HCEC 1CT (cell line): ENCODE results near the gene MEAK7.
"Not testable (repeated sequence)": the region's sequence is repeated elsewhere in the genome, so short reads cannot be mapped to it uniquely, and the experiment has no call there.

Experiments used
- DNase-seq: peaks from one replicate; pipeline ENCODE4 v3.0.0-alpha.2; 2017

The MEAK7 gene

DNA sequence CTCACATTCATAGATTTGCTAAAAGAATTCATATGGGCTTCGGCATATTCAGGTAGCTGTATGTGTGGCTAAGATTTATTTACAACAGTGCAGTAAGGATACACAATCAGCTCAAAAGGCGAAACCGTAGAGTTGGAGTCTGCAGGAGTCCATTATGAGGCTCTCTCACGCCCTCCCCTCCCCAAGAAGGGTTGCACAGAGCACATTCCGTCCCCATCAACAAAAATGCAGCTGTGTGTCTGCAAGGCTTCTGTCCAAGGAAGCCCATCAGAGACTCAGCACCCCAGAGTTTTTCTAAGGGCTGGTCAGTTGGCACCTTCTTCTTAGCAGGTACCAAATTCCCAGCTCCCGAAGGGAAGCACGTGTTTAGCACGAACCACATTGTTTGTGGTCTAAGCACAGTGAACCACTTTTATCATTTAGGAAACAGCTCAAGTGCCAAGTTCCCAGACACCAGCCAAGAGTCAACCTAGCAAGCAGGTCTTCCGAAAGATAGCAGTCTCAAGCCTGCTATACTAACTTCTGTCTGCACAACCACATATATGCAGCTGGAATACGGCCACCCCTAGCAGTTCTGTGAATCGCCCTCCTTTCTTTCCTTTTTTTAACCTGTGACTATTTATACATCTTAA, 28.5 kb upstream of the MEAK7 start:
- DNase-seq: no peak

DNA sequence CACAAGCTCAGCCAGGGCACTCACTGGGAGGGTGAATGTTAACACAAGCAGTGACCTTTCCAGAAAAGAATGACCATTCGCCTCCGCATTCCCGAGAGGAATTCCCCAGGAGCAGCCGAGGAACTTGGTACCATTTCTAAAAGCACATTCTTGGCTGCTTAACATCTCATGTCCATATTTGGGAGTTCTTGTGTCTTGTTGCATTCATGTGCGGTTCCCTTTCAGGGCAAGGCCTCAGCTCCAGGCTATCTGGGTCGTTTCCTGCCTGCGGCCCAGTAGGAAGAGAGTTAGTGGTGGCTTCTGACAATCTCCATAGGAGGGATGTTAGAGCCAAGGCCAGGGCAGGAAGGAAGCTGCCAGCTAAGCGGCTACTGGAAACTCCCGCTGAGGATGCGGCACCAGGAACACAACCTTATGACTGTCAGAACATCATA, 27.8 kb upstream of the MEAK7 start:
- peak; percentile 98 for DNase-seq

DNA sequence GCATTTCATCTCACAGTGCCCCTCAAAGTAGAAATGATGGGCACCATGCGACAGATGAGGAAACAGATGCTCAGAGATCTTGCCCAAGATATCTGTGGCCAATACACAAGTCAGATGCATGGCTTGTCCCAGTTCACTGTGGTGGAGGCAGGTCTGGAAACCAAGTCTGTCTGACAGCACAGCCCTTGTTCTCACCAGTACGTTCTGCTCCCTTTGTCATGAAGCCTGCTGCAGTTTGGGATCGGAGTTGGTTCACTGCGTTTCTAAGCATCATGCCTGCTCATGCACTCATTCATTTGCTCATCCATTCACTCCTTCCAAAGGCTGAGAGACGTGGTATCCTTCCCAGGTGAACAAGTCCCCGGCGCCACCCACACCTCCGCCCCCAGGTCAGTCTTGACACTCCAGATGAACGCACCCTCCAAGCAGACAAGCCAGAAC, 27.2 kb upstream of the MEAK7 start:
- no peak for DNase-seq

DNA sequence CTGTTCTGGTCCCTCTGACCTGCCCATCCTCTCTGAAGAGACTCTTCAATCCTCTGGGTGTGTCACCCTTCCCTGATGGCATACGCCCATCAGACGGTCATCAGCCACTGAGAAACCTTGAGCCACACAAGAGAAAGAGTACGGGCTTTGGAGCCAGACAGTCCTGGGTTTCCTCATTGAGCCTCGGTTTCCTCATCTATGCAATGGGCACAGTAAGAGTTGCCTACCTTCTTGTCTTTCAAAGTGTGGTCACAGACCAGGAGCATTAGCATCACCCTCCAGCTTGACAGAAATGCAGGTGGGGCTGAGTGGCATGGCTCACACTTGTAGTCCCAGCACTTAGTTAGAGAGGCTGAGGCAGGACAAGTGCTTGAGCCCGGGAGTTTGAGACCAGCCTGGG, 26.1 kb upstream of the MEAK7 start:
- DNase-seq: no peak

DNA sequence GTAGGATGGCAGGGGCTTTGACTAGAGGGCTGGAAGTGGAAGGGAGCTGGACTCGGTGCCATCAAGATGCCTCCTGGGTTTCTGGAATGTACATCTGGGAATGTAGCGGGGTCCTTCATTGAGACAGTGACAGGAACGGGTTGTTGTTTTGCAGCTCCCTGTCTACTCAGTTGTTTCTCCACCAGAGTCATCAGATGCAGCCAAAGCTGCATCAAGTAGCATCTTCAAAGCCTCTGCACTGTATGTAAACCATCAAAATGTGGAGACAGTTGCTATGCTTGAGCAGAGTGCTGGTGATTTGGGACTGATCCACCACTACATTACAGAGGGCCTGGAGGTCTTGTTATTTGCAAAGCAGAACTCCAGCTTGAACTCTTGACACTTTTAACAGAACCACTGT, 25.1 kb upstream of the MEAK7 start:
- DNase-seq: no peak

DNA sequence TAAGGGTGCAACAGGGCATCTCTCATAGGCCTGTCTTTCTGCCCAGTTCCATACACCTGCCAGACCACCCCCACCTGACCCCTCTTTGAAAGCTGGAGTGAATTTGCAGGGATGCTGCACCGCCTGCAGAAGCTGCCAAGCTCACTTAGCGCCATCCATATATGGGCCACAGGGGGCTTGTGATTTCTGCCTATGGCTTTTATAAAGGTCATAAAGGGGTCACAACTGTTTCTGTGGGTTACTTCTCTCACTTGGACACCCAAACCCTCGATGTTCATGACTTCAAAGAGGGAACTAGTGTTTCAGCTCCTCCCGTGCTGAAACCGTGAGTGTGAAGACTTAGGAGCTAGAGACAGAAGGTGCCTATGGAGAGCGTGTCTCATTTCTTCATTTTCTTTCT, 23.9 kb upstream of the MEAK7 start:
- DNase-seq: no peak

DNA sequence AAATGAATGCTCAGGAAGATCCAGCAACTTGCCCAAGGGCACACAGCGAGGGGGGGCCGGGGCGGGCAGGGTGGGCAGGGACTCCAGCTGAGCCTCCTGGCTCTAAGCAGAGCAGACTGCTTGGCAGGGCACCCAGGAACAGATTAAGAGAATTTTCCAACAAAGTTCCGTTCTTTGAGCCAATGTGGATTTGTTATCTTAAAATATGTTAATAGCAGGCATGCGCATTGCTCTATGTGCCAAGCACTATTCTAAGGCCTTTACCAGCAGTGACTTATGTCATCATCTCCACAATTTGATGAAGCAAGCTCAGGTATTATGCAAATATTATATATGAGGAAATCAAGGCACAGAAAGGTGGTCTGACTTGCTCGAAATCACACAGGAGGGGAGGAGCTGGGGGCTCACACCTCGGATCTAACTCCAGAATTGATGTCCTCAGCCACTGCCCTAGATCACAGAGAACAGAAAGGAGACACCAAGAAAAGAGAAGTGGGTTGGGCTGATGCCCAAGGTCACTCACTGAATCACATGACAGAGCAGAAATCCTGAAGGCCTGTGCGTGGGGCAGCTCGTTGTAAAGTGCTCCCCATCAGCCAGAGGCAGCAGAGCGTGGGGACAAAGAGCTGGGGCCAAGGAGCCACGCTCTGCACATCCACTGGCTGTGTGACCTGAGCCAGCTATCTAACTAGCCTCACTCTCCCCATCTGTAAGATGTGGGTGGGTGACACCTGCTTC, 23.2 kb upstream of the MEAK7 start:
- no peak for DNase-seq

DNA sequence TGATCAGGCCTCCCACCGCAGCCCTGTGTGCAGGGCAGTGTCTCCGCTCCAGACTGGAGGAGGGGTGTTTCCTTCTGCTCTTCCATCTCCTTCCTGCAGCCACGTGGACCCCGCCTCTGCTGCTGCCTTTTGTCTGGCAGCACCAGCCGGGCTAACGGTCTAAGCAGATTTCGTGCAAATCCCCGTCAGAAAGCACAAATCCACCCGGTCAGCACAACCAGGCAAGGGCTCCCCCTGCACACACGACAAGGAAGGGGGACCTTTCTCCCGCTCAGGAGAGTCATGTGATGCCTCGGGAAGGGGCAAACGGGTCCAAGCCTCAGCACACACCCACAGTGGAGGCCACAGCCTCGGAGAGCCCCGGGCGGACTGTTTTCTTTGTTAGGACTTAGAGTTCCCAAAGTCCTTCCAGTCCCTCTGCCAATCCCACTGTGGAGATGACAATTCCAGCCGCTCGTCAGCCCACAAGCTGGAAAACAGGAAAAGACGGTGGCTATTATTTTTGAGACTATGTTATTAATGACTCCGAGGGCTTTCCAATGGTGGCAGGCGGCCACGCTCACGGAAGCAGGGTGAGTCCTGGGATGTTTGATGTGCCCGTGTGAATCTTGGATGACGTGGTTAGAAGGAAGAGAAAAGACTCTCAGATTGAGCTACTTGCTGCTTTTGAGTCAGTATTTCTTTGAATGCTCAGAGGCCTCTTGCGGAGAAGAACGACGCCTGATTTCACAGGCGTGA, 22.5 kb upstream of the MEAK7 start:
- DNase-seq: no peak

DNA sequence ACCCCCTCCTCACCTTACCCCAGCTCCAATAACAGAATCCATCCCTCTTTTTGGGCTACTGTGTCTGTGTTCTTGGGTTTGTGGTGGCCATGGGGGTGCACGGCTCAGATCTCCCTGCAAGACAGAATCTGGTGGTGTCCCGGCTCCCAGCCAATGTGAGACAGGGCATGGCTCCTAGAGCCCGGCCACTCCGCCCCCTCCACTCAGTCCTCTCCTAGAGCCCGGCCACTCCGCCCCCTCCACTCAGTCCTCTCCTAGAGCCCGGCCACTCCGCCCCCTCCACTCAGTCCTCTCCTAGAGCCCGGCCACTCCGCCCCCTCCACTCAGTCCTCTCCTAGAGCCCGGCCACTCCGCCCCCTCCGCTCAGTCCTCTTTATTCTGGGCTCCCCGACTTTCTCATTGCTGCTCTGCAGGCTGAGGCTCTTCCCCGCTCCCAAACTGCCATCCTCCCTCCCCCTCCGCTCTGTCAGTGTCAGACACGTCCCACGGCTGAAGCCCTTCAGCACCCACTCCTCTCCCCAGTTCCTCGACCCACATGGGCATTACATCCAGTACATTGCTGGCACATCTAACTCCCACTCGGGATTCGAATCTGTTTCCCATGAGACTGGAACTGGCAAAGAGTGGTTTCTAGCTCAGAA, 20.6 kb upstream of the MEAK7 start:
- not testable (repeated sequence) for DNase-seq

DNA sequence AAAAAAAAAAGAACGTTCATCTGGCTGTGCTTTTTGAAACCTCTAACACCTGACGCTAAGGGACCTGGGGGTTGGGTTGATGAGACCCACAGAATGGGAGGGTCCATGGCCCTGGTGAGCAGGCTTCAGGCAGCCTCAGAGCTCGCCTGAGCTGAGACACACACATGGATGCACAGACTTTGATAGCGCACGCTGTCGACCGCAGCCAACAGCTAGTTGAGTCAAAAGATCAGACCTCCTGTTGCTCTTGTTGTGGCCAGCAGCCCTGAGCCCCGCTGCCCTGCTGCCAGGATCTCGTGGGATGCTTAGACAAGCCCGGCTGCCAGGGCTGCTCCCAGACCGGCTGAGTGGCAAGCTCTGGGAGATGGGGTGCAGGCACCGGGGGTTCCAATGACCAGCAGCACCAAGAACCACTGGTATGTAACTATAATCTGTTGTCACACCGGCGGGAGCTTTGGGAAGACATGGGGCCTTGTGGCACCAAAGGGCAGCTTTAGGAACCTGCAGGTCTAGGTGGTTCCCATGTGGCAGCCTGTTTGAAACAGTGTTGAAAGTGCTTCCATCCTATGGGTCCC, 20.0 kb upstream of the MEAK7 start:
- DNase-seq: no peak

DNA sequence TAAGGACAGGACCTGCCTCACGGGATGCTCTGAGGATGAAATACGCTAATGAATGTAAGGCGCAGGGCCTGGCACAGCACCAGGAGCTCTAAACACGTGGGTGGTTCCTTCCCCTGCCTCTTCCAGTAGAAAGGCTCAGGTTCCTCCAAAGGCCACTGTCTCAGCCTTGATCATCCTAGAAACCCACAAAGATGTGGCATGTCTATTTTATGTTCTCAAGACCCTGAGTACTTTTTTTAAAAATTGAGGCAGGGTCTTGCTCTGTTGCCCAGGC, 17.0 kb upstream of the MEAK7 start:
- DNase-seq: no peak

DNA sequence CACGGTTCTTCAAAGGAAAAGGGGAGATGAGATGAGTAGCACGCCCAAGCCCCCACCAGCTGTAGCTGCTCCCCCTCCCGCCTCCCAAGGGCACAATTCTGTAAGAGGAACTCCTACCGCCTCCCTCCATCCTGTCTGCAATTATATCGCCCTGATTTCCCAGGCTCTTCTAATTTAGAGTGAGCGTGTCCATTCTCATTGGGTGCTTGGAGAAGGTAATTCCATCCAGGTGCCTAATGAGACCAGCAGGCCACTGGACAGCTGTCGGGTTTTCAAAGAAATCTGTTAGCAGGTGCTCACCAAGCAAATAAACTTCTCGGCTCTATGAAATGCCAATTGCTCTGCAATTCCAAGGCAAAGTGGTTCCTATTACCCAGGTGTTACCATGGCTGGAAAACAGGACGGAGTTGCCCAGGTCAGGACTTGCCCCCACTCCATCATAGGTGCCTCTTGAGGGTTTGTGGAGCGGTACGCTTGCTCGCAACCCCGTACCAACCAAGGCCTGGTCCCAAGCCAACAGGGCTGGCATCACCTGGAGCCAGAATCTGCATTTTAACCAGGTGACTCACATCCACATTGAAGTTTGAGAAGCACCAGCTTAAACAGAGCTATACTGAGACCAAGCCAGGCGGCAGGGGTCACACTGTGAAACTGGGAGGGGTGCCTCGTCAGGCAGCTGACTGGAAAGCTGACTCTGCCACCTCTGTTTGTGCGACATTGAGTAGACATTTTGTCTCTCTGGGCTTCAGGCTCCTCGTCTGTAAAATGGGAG, 16.5 kb upstream of the MEAK7 start:
- no peak for DNase-seq

DNA sequence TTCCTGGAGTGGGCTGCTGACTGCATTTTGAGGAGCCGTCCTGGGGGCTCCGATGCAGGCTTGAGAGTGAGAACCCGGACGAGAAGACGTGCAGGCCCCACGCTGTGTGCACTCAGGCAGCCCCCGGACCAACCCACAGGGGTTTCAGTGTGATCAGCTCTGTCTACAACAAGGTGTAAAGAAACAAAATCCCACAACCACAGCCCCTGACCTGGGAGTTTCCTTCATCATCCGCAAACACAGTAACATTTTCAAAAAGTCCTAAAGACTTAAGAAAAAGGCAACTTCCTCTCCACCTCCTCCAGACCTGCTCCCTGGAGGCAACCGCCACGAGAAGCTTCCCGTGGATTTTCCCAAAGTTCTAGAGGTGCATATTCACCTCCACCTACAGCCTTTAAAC, 15.4 kb upstream of the MEAK7 start:
- no peak for DNase-seq

DNA sequence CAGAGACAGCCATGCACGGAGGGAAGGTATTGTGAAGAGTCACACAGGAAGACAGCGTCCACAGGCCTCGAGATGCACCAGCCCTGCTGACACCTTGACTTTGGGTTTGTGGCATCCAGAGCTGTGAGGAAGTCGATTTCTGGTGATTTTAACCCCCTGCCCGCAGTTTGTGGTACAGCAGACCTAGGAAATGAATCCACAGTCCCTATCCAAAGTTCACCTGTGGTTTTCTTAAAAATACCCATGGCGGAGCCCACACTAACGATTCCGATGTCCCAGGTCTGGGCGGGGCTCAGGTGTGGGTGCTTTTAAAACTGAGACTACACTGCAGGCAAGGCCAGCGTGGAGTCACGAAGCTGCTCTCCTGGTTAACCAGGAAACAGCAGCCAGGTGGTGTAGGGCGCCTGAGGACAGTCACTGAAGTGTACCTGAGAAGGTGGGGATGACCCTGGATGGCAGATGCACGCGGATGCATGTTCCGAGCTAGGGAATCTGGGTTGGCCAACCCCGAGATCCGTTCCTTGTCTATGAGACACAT, 14.4 kb upstream of the MEAK7 start:
- no peak for DNase-seq

DNA sequence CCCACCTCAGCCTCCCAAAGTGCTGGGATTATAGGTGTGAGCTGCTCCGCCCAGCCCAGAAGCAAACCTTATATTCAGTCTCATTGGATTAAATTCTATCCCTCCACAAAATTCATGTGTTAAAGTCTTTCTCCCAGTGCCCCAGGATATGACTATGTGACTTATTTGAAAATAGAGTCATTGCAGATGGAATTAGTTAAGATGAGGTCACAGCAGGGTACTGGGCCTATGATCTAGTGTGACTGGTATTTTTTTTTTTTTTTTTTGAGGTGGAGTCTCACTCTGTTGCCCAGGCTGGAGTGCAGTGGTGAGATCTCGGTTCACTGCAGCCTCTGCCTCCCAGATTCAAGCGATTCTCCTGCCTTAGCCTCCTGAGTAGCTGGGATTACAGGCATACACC, 13.8 kb upstream of the MEAK7 start:
- DNase-seq: peak; percentile 86

DNA sequence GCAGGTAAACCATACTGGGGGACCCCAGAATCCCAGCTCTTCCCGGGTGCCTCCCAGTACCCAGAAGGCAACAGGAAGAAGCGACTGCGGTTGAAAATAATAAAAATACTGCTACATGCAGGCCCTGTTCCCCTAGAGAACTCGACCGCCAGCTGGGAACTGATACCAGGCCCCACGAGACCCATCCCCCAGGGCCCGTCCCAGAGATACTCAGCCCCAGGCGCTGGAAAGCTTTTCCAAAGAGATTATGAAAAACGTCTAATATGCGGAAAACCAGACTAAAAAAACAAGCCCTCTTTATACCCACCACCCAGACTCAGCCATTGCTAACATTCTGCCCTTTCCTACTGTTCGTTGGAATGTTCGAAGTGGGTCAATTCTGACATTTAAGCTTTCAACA, 12.9 kb upstream of the MEAK7 start:
- no peak for DNase-seq

DNA sequence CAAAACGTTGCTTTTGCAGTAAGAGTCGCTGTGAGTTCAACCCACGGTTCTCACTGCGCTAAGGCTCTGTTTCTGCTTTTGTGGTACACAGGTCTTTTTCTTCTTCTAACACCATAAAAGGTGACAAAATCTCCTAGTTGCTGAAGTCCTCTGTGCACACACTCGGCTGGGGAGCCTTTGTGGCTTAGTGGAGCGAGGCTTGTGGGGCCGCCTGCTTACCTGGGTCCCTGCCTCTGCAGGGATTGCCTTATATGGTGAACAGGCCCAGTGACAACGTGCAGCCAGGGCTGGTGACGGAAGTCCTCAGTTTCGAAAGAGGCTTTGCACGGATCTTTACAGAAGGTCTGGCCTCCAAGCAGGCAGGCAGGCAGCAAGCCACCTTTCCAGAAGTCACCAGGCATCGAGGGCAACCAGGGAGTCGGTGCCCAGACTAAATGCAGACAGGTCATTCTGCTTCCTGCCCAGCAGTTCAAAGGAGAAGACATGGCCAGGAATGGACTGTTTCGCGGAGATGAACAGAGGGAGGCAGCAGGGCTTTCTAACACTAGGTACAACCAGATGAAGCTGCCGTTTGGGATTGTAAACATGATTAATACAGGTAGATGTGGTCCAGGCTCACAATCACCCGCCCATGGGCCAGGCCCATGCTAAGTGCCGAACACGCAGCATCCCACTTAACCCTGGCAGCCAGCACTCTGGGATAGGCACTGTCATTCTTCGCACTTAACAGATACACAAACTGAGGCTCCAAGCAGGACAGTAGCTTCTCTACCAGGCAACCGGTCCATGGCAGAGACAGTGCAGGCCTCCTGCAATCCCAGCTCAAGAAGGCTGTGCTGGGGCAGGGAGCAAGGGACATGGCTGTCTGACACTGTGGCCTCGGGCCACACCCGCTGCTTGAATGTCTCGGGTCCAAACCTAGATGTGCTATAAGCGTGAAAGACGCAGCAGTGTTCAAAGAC, 10.7 kb upstream of the MEAK7 start:
- no peak for DNase-seq

DNA sequence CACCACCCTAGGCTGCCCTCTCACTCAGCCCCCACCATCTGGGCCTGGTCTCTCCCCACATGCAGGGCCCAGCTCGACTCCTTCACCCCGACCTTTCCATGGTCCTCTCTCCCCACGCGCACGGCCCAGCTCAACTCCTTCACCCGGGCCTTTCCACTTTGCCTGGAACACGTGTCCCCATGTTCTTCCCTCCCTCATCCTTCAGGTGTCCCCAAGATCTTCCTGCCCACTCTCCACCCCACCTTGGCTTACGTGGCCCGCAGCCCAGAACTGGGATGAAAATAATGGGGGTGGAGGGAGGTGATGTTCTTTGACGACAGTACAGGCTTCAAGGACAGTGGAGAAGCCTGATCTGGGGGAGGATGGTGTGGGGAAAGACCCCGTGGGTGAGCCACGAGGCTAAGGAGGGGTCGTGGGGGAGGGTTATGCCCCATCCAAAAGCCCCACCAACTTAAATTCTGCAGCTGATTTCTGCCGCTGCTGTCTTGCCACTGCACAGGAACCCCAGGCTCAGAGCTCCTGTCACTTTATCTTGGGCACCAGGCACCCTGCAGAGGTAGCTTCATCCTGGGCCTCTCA, 9.9 kb upstream of the MEAK7 start:
- DNase-seq: no peak

DNA sequence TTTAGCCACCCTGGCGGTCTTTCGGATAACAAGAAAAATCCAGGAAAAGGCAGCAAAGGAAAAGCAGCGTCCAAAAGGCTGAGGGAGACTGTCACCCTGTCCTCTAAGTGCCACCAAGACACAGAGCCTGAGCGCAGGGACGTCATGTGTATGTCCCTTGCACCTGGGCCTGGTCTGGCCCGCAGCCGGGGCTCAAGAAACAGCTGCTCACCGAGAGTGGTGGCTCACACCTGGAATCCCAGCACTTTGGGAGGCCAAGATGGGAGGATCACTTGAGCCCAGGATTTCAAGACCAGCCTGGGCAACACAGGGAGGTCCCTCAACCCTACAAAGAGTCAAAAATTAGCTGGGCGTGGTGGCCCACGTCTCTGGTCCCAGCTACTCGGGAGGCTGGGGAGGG, 9.2 kb upstream of the MEAK7 start:
- DNase-seq: no peak

DNA sequence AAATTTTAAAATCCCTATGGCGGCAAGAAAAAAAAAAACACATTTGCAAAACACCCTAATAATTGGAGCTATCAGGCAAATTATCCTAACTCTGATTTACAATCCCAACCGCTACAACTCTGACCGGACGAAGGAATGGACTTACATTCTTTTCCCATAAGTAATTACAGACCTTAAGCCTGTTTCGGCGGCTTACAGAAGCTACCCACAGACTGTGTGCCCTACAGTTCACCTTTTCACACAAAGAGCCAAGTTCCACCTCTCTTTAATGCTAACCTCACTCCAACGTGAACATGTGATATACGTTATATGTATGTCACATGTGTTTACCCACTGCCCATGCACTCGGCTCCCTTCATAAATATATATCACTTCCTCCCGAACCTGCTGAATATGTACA, 8.7 kb upstream of the MEAK7 start:
- peak; percentile 38 for DNase-seq

DNA sequence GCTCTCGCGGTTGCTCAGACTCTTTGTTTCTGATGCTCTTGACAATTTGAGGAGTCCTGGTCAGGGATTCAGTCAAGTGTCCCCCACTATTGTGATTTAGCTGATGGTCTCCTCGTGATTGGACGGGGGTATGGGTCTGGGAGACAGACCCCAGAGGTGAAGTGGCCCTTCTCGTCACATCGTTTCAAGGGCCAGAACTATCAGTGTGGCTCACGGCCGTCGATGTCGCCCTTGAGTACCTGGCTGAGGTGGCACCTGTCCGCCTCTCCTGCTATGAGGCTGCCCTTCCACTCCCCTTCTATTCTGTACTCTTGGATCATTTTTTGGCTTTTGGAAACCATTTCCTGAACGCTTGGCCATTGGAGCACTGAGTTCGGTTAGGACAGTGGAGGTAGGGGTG, 7.4 kb upstream of the MEAK7 start:
- DNase-seq: no peak
